HG03060 (cell line): Measurements from ENCODE around the gene CNST.
A peak's percentile ranks its signal among the peaks of the same experiment; 100 is the strongest.

Experiments
- ATAC-seq: cut with Tn5 transposase; IDR thresholded peaks from one replicate; pipeline ENCODE4 v1.9.1; 2021; ENCODE audit warnings: low read depth, moderate number of reproducible peaks; ENCODE audit not compliant: unreplicated experiment

The CNST gene

GRCh38 chr1:246566128-246566812, at the start of gene CNST, which contains the start of gene TFB2M:
Gene CNST, plus strand, starts transcription at chr1:246566456. Its CDS starts 25,107 bp downstream, at chr1:246591563.
Gene TFB2M, minus strand, starts transcription at chr1:246566261. Its CDS starts 123 bp downstream, at chr1:246566138.
- peak; percentile 94 for ATAC-seq

GRCh38 chr1:246517391-246517790, 48.9 kb upstream of the CNST start:
- no peak for ATAC-seq

GRCh38 chr1:246518456-246519205, 47.6 kb upstream of the CNST start:
- ATAC-seq = no peak

GRCh38 chr1:246519514-246519913, 46.7 kb upstream of the CNST start:
- ATAC-seq = no peak

GRCh38 chr1:246526380-246526779, 39.9 kb upstream of the CNST start:
- no peak for ATAC-seq

GRCh38 chr1:246526915-246527314, 39.3 kb upstream of the CNST start:
- no peak for ATAC-seq

GRCh38 chr1:246527402-246528088, 38.7 kb upstream of the CNST start:
- no peak for ATAC-seq

- ATAC-seq = no peak
These were observed 37.1 kb upstream of the CNST start for GRCh38 chr1:246528933-246529731.

GRCh38 chr1:246530482-246530881, 35.8 kb upstream of the CNST start:
- no peak for ATAC-seq

GRCh38 chr1:246532519-246532918, 33.7 kb upstream of the CNST start:
- no peak for ATAC-seq

- ATAC-seq = no peak
These were observed 32.8 kb upstream of the CNST start for GRCh38 chr1:246533371-246533905.

GRCh38 chr1:246534114-246534513, 32.1 kb upstream of the CNST start:
- no peak for ATAC-seq

- no peak for ATAC-seq
These were observed 28.8 kb upstream of the CNST start for GRCh38 chr1:246537441-246537840.

- no peak for ATAC-seq
These were observed 28.4 kb upstream of the CNST start for GRCh38 chr1:246537887-246538286.

- ATAC-seq = no peak
These were observed 25.3 kb upstream of the CNST start for GRCh38 chr1:246540738-246541491.

GRCh38 chr1:246544001-246544400, 22.3 kb upstream of the CNST start:
- no peak for ATAC-seq

- ATAC-seq = no peak
These were observed 16.6 kb upstream of the CNST start for GRCh38 chr1:246549665-246550064.

GRCh38 chr1:246550402-246550801, 15.9 kb upstream of the CNST start:
- no peak for ATAC-seq

GRCh38 chr1:246552110-246552509, 14.1 kb upstream of the CNST start:
- ATAC-seq = no peak

GRCh38 chr1:246554201-246554600, 12.1 kb upstream of the CNST start:
- no peak for ATAC-seq
